Measurements from ENCODE around the gene SLAMF8.

The SLAMF8 gene

GRCh38 chr1:159860456-159860855 is 33.8 kb downstream of the SLAMF8 start:
- Mint-ChIP-seq H3K9me3 (no peaks in the 10 kb centered on the region), H3K36me3 (ENCODE audit: insufficient read depth) (no peaks in the 10 kb centered on the region), H3K27ac (no peak overlapping the region), H3K4me3 (no peak overlapping the region), H3K4me1 (ENCODE audit: low read depth in 2 of 2) (peaks cover under 1 to 11% of the 10 kb centered on the region in 2 donors), H3K27me3 (peaks cover 0 to 13% of the 10 kb centered on the region in 2 donors)
- no peak for DNase-seq
- ATAC-seq (replicated peaks) = no peak

- Mint-ChIP-seq H3K4me3 (no peak overlapping the region), H3K9me3 (no peaks in the 10 kb centered on the region), H3K27me3 (peaks cover 0 to 13% of the 10 kb centered on the region in 2 donors), H3K36me3 (ENCODE audit: insufficient read depth) (no peaks in the 10 kb centered on the region), H3K4me1 (ENCODE audit: low read depth in 2 of 2) (peaks cover 5 to 10% of the 10 kb centered on the region in 2 donors), H3K27ac (no peak overlapping the region)
- ATAC-seq (replicated peaks) = no peak
- DNase-seq = no peak
Measured at GRCh38 chr1:159861218-159861617, 34.5 kb downstream of the SLAMF8 start.

- Mint-ChIP-seq H3K27ac (peak overlapping the region in 1 of 2 donors; percentile 52), H3K36me3 (ENCODE audit: insufficient read depth) (no peaks in the 10 kb centered on the region), H3K4me1 (ENCODE audit: low read depth in 2 of 2) (peaks cover 13 to 17% of the 10 kb centered on the region in 2 donors), H3K27me3 (peaks cover 0 to 13% of the 10 kb centered on the region in 2 donors), H3K4me3 (no peak overlapping the region), H3K9me3 (no peaks in the 10 kb centered on the region)
- no peak for DNase-seq
- ATAC-seq (replicated peaks) = no peak
Measured at GRCh38 chr1:159862031-159862430, 35.4 kb downstream of the SLAMF8 start.

GRCh38 chr1:159862557-159862956 is 35.9 kb downstream of the SLAMF8 start, which contains the start of gene VSIG8:
Gene VSIG8, minus strand, starts transcription at chr1:159862657. Its CDS starts 136 bp downstream, at chr1:159862521.
- peaks cover 0 to 13% of the 10 kb centered on the region in 2 donors for H3K27me3 Mint-ChIP-seq
- no peak for DNase-seq
- no peak for ATAC-seq (replicated peaks)
- H3K36me3 Mint-ChIP-seq (ENCODE audit: insufficient read depth) = peaks cover 1% of the 10 kb centered on the region
- peaks cover 14 to 18% of the 10 kb centered on the region in 2 donors for H3K4me1 Mint-ChIP-seq (ENCODE audit: low read depth in 2 of 2)
- no peaks in the 10 kb centered on the region for H3K9me3 Mint-ChIP-seq
- H3K27ac Mint-ChIP-seq = peak within 1 kb of the TSS in 1 of 2 donors; percentile 52
- no peak within 1 kb of the TSS for H3K4me3 Mint-ChIP-seq

- Mint-ChIP-seq H3K4me3 (no peak overlapping the region), H3K36me3 (ENCODE audit: insufficient read depth) (peaks cover 5% of the 10 kb centered on the region), H3K9me3 (no peaks in the 10 kb centered on the region), H3K4me1 (ENCODE audit: low read depth in 2 of 2) (peaks cover 20 to 24% of the 10 kb centered on the region in 2 donors), H3K27ac (no peak overlapping the region), H3K27me3 (peaks cover 0 to 13% of the 10 kb centered on the region in 2 donors)
- DNase-seq (no peak), ATAC-seq (replicated peaks) (no peak)
Measured at GRCh38 chr1:159864262-159864661, 37.6 kb downstream of the SLAMF8 start.

GRCh38 chr1:159866066-159866465 is 39.4 kb downstream of the SLAMF8 start:
- H3K27me3 Mint-ChIP-seq = peaks cover 0 to 20% of the 10 kb centered on the region in 2 donors
- ATAC-seq (replicated peaks) = no peak
- H3K27ac Mint-ChIP-seq = no peak overlapping the region
- no peaks in the 10 kb centered on the region for H3K9me3 Mint-ChIP-seq
- peaks cover 24 to 25% of the 10 kb centered on the region in 2 donors for H3K4me1 Mint-ChIP-seq (ENCODE audit: low read depth in 2 of 2)
- H3K4me3 Mint-ChIP-seq = no peak overlapping the region
- DNase-seq = no peak
- peaks cover 5% of the 10 kb centered on the region for H3K36me3 Mint-ChIP-seq (ENCODE audit: insufficient read depth)

- Mint-ChIP-seq H3K4me1 (ENCODE audit: low read depth in 2 of 2) (peaks cover 23 to 28% of the 10 kb centered on the region in 2 donors), H3K36me3 (ENCODE audit: insufficient read depth) (peaks cover 5% of the 10 kb centered on the region), H3K27me3 (peaks cover 0 to 24% of the 10 kb centered on the region in 2 donors), H3K27ac (peak overlapping the region in 1 of 2 donors; percentile 42), H3K9me3 (no peaks in the 10 kb centered on the region), H3K4me3 (no peak overlapping the region)
- ATAC-seq (replicated peaks) = no peak
- no peak for DNase-seq
Measured at GRCh38 chr1:159866905-159867663, 40.4 kb downstream of the SLAMF8 start.

- Mint-ChIP-seq H3K4me3 (no peak overlapping the region), H3K9me3 (no peaks in the 10 kb centered on the region), H3K36me3 (ENCODE audit: insufficient read depth) (peaks cover 5% of the 10 kb centered on the region), H3K27me3 (peaks cover 0 to 26% of the 10 kb centered on the region in 2 donors), H3K27ac (no peak overlapping the region), H3K4me1 (ENCODE audit: low read depth in 2 of 2) (peaks cover 23 to 28% of the 10 kb centered on the region in 2 donors)
- no peak for DNase-seq
- no peak for ATAC-seq (replicated peaks)
Measured at GRCh38 chr1:159867664-159868026, 41.0 kb downstream of the SLAMF8 start.

- peak overlapping the region; percentile 30 to 41 for H3K27ac Mint-ChIP-seq
- no peak for ATAC-seq (replicated peaks)
- DNase-seq = no peak
- H3K36me3 Mint-ChIP-seq (ENCODE audit: insufficient read depth) = peaks cover 5% of the 10 kb centered on the region
- H3K9me3 Mint-ChIP-seq = no peaks in the 10 kb centered on the region
- peaks cover 21 to 28% of the 10 kb centered on the region in 2 donors for H3K4me1 Mint-ChIP-seq (ENCODE audit: low read depth in 2 of 2)
- H3K27me3 Mint-ChIP-seq = peaks cover 0 to 30% of the 10 kb centered on the region in 2 donors
- no peak overlapping the region for H3K4me3 Mint-ChIP-seq
Measured at GRCh38 chr1:159868766-159869165, 42.1 kb downstream of the SLAMF8 start.

- H3K4me1 Mint-ChIP-seq (ENCODE audit: low read depth in 2 of 2) = peaks cover 19 to 28% of the 10 kb centered on the region in 2 donors
- no peak for DNase-seq
- H3K27me3 Mint-ChIP-seq = peaks cover 0 to 32% of the 10 kb centered on the region in 2 donors
- no peaks in the 10 kb centered on the region for H3K9me3 Mint-ChIP-seq
- ATAC-seq (replicated peaks) = peak; percentile 31
- peaks cover 5% of the 10 kb centered on the region for H3K36me3 Mint-ChIP-seq (ENCODE audit: insufficient read depth)
- no peak overlapping the region for H3K4me3 Mint-ChIP-seq
- peak overlapping the region; percentile 30 to 41 for H3K27ac Mint-ChIP-seq
Measured at GRCh38 chr1:159869173-159869572, 42.5 kb downstream of the SLAMF8 start.

GRCh38 chr1:159869607-159870006 is 42.9 kb downstream of the SLAMF8 start:
- Mint-ChIP-seq H3K27ac (peak overlapping the region in 1 of 2 donors; percentile 41), H3K4me1 (ENCODE audit: low read depth in 2 of 2) (peaks cover 17 to 28% of the 10 kb centered on the region in 2 donors), H3K36me3 (ENCODE audit: insufficient read depth) (peaks cover 5% of the 10 kb centered on the region), H3K9me3 (no peaks in the 10 kb centered on the region), H3K27me3 (peaks cover 0 to 32% of the 10 kb centered on the region in 2 donors), H3K4me3 (no peak overlapping the region)
- DNase-seq (no peak), ATAC-seq (replicated peaks) (no peak)

GRCh38 chr1:159870704-159871103 is 44.0 kb downstream of the SLAMF8 start:
- ATAC-seq (replicated peaks) (no peak), DNase-seq (no peak)
- Mint-ChIP-seq H3K36me3 (ENCODE audit: insufficient read depth) (peaks cover 9% of the 10 kb centered on the region), H3K27ac (no peak overlapping the region), H3K4me1 (ENCODE audit: low read depth in 2 of 2) (peaks cover 17 to 28% of the 10 kb centered on the region in 2 donors), H3K4me3 (no peak overlapping the region), H3K27me3 (peaks cover 0 to 32% of the 10 kb centered on the region in 2 donors), H3K9me3 (no peaks in the 10 kb centered on the region)

GRCh38 chr1:159872891-159873290 is 46.2 kb downstream of the SLAMF8 start:
- no peak for ATAC-seq (replicated peaks)

More at GRCh38 chr1:159872891-159873290, 46.2 kb downstream of the SLAMF8 start:
- DNase-seq = no peak
- peak overlapping the region; percentile 15 to 35 for H3K27ac Mint-ChIP-seq
- peaks cover 0 to 32% of the 10 kb centered on the region in 2 donors for H3K27me3 Mint-ChIP-seq
- H3K9me3 Mint-ChIP-seq = no peaks in the 10 kb centered on the region
- no peak overlapping the region for H3K4me3 Mint-ChIP-seq
- H3K36me3 Mint-ChIP-seq (ENCODE audit: insufficient read depth) = peaks cover 7% of the 10 kb centered on the region
- peaks cover 6 to 14% of the 10 kb centered on the region in 2 donors for H3K4me1 Mint-ChIP-seq (ENCODE audit: low read depth in 2 of 2)

All from effector memory CD8-positive, alpha-beta T cell (primary cell).